Measurements from ENCODE around the gene SPTBN2. TPM values are rescaled to one million over a fixed set of nuclear protein-coding genes. Genes with fewer than 3 reads are reported as not detected.

Gene SPTBN2
- total RNA-seq, 1 experiment from 2014 or later: 18.5 TPM

GRCh38 chr11:66659763-66660162 lies 69.3 kb downstream of the SPTBN2 start:
- no peaks in the 10 kb centered on the region for H3K9me3 ChIP-seq (ENCODE audit: control insufficient read depth in 1 of 2, insufficient read depth in 1 of 2, low read depth in 1 of 2, low read length in 2 of 2)
- ChIA-PET RAD21 (ENCODE audit: low non-redundant PET in 1 of 2, low total read pairs in 2 of 2, uncharacterized antibody in 2 of 2, unreplicated experiment in 2 of 2) (no interaction called here), CTCF (no interaction called here), POLR2A (no interaction called here)
- H3K9ac ChIP-seq (ENCODE audit: low read length): no peak overlapping the region
- TF ChIP-seq MAX (IDR thresholded peaks at IDR 0.05) (no peak), ATF3 (IDR thresholded peaks at IDR 0.05) (no peak)
- H3K79me2 ChIP-seq (ENCODE audit: insufficient read depth, low read length): peaks cover 91% of the 10 kb centered on the region
- no peak overlapping the region for H2AFZ ChIP-seq (ENCODE audit: low read depth, low read length, poor library complexity, severe bottlenecking)
- no peak overlapping the region for H3K4me3 ChIP-seq (replicated peaks in 1 of 2; ENCODE audit: low read depth in 1 of 2, low read length in 2 of 2)
- no peaks in the 10 kb centered on the region for H3K9me2 ChIP-seq (ENCODE audit: insufficient read depth)
- intact Hi-C loops (cut with micrococcal nuclease): no loop called here
- H3K4me1 ChIP-seq (ENCODE audit: control insufficient read depth in 1 of 2, insufficient read depth in 2 of 2, low read length in 2 of 2): no peaks in the 10 kb centered on the region
- H3K27me3 ChIP-seq (ENCODE audit: insufficient read depth, low read length): no peaks in the 10 kb centered on the region
- H3K36me3 ChIP-seq (ENCODE audit: control insufficient read depth in 1 of 2, insufficient read depth in 2 of 2, low read length in 2 of 2): peaks cover 14 to 17% of the 10 kb centered on the region in 2 experiments; a peak in 3 of 4 replicates
- no peak overlapping the region for H3K27ac ChIP-seq (ENCODE audit: low read depth, low read length)
- H3K4me2 ChIP-seq (ENCODE audit: low read length): no peak overlapping the region
- no peak for ATAC-seq
- H4K20me1 ChIP-seq (ENCODE audit: insufficient read depth): peaks cover 5% of the 10 kb centered on the region; the same call in 1 of the 2 replicates
- no TSS peak for BruUV-seq (replicated peaks)
- no peak for DNase-seq (ENCODE audit: low read depth, low spot score)

- no peak for DNase-seq (ENCODE audit: low read depth, low spot score)
- peaks cover 26 to 29% of the 10 kb centered on the region in 2 experiments for H3K36me3 ChIP-seq (ENCODE audit: control insufficient read depth in 1 of 2, insufficient read depth in 2 of 2, low read length in 2 of 2)
- peaks cover 95% of the 10 kb centered on the region for H3K79me2 ChIP-seq (ENCODE audit: insufficient read depth, low read length)
Measured at GRCh38 chr11:66653123-66653522, 75.9 kb downstream of the SPTBN2 start.

More at GRCh38 chr11:66653123-66653522, 75.9 kb downstream of the SPTBN2 start:
- POLR2A ChIA-PET: interaction anchor here (1.1 kb wide), 1 partner anchor 24 kb away, joined by 3 read pairs; the partner anchor contains the start of gene RBM4B
- H3K9ac ChIP-seq (ENCODE audit: low read length): no peak overlapping the region
- H3K27me3 ChIP-seq (ENCODE audit: insufficient read depth, low read length): no peaks in the 10 kb centered on the region
- peak; percentile 11; the same call in 1 of the 2 replicates for ATAC-seq
- H2AFZ ChIP-seq (ENCODE audit: low read depth, low read length, poor library complexity, severe bottlenecking): no peak overlapping the region
- H3K4me1 ChIP-seq (ENCODE audit: control insufficient read depth in 1 of 2, insufficient read depth in 2 of 2, low read length in 2 of 2): peaks cover 0 to 15% of the 10 kb centered on the region in 2 experiments; a peak in 2 of 4 replicates
- intact Hi-C loops (cut with micrococcal nuclease): no loop called here
- H3K4me3 ChIP-seq (replicated peaks in 1 of 2; ENCODE audit: low read depth in 1 of 2, low read length in 2 of 2): no peak overlapping the region
- no peak for TF ChIP-seq YY1 (IDR thresholded peaks at IDR 0.05; ENCODE audit: extremely low read depth, insufficient replicate concordance, low read depth, low read length)
- no peak for TF ChIP-seq REST (IDR thresholded peaks at IDR 0.05; ENCODE audit: low read depth)
- TF ChIP-seq ATF3 (IDR thresholded peaks at IDR 0.05): no peak
- TF ChIP-seq RAD21 (IDR thresholded peaks at IDR 0.05; ENCODE audit: low read depth): no peak
- H4K20me1 ChIP-seq (ENCODE audit: insufficient read depth): peaks cover 4% of the 10 kb centered on the region; the same call in 1 of the 2 replicates
- peak overlapping the region; percentile 21; the same call in 1 of the 2 replicates for H3K4me2 ChIP-seq (ENCODE audit: low read length)
- CTCF ChIA-PET: no interaction called here
- no peaks in the 10 kb centered on the region for H3K9me3 ChIP-seq (ENCODE audit: control insufficient read depth in 1 of 2, insufficient read depth in 1 of 2, low read depth in 1 of 2, low read length in 2 of 2)
- no TSS peak for BruUV-seq (replicated peaks)
- no peaks in the 10 kb centered on the region for H3K9me2 ChIP-seq (ENCODE audit: insufficient read depth)
- RAD21 ChIA-PET (ENCODE audit: low non-redundant PET in 1 of 2, low total read pairs in 2 of 2, uncharacterized antibody in 2 of 2, unreplicated experiment in 2 of 2): no interaction called here
- no peak overlapping the region for H3K27ac ChIP-seq (ENCODE audit: low read depth, low read length)

Data from HCT116 (cell line).